Hematopoietic multipotent progenitor cell treated with erythropoietin and hydrocortisone succinate and interleukin-3 and kit ligand, for 4 days (in vitro differentiated cells): ENCODE measurements around the gene AP5S1.
"Not testable (repeated sequence)": the region's sequence is repeated elsewhere in the genome, so short reads cannot be mapped to it uniquely, and the experiment has no call there.

Experiments
- DNase-seq: peaks from one replicate; pipeline ENCODE4 v3.0.0-alpha.2; 2015

The AP5S1 gene

DNA sequence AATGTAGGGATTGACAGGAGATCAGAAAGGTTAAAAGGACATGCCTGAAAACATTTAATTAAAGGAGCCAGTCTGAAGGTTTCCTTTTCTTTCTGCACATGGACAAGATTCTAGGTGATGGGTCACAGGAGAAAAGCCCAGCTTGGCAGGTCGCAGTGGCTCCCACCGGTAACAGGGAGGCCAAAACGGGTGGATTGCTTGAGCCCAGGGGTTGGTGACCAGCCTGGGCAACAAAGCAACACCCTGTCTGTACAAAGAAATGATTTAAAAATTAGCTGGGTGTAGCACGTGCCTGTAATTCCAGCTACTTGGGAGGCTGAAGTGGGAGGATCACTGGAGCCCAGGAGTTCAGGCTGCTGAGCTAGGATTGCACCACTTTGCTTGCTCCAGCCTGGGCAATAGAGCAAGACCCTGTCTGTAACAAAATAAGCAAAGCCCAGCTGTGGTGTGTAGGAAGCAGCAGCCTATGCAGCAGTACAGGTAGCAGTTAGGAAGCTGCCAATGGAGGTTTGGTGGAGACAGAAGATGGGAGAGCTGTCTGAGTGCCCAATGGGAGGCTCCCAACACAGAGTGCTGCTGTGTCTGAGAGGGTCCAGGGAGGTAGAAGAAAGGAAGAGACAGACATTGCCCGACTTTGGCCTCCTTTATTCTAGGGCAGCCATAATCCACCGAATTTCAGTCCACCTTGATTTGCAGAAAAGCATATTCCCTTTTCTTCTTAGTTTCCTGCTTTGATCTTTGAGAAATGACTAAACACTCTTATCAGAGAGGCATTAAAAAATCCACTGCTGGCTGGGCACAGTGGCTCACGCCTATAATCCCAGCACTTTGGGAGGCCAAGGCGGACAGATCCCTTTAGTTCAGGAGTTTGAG, 7.1 kb upstream of the AP5S1 start:
- no peak for DNase-seq

DNA sequence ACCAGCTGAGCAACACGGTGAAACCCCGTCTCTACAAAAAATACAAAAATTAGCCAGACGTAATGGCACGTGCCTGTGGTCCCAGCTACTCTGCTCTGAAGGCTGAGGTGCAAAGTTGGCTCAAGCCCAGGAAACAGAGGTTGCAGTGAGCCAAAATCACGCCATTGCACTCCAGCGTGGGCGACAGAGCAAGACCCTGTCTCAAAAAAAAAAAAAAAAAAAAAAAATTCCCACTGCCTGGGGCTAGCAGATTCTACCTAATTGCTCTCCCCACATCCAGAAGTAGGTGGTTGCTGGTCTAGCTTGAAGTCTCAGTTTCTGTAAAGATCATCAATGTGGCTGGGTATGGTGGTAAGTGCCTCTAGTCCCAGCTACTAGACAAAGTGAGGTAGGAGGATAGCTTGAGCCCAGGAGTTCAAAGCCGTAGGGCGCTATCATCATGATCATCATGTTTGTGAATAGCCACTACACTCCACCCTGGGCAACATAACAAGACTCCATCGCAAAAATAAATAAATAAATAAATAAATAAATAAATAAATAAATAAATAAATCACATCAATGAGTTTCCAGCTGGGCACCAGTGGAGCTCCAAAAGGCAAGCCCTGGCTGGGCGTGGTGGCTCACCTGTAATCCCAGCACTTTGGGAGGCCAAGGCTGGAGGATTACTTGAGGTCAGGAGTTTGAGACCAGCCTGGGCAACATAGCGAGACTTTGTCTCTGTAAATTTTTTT, 6.3 kb upstream of the AP5S1 start:
- DNase-seq, result no peak

- DNase-seq, result no peak
Measured at GRCh38 chr20:3814928-3815495, 5.3 kb upstream of the AP5S1 start.

DNA sequence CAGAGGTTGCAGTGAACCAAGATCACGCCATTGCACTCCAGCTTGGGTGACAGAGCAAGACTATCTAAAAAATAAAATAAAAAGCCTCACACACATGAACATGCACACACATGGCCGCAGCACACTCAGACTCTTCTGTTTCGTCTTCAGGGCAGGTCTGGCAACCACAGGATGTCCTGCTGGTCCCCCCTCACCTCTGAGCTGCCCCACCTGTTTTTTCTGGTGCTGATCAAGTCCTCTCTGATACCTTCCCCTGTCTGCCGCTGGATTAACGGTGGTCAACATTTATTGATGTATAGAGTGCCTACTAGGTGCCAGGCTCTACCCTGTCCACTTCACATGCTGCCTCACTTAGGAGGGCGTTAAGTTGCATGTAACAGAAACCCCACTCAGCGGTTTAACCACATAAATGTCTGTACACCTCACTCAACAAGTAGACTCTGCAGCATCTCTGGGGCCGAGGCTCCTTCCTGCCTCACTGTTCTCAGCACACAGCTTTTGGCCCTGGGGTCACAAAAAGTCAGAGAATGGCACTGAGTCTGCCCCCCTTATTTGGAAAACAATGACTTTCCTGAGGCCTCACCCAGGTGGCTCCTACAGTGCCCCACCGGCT, 4.5 kb upstream of the AP5S1 start:
- DNase-seq, result no peak

GRCh38 chr20:3818155-3819151, 1.9 kb upstream of the AP5S1 start:
- DNase-seq, result peak; percentile 86

DNA sequence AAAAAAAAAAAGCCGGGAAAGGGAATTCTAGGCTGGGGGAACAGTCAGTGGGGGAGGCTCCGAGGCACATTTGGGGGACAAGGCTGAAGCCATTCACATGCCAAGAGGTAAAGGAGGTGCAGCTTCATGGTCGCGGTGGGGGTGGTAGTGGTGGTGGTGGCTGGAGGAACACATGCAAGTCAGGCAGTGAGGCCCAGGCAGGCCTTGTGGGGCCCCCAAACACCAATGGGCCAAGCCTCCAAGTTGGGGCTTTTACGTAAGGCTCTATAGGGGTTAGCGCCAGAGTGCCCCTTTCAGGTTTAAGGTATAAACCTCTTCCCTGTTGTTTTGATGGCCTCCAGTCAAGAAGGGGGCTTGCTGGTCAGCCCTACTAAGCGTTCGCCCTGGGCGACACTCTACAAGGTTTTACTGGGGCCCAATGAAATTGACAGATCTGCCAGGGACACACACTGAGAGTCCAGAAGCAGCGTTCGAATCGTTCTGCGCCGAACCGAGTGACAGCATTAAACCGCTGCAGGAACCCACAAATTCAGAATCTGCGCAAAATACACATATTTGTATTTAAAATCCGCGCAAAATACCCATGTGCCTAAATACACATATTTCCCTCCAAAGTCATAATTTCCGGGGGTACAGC, 818 bp upstream of the AP5S1 start:
- peak; percentile 51 for DNase-seq

- no peak for DNase-seq
Measured at GRCh38 chr20:3820901-3821727, 767 bp downstream of the AP5S1 start.

GRCh38 chr20:3821996-3822395, 1.6 kb downstream of the AP5S1 start:
- DNase-seq, result no peak

DNA sequence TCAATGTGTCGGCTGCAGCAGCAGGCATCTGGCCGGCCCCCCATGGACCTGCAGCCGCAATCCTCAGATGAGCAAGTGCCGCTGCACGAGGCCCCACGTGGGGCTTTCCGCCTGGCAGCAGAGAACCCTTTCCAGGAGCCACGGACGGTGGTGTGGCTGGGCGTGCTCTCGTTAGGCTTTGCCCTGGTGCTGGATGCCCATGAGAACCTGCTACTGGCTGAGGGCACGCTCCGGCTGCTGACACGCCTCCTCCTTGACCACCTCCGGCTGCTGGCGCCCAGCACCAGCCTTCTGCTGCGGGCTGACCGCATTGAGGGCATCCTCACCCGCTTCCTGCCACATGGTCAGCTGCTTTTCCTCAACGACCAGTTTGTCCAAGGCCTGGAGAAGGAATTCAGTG, 3.5 kb downstream of the AP5S1 start:
- no peak for DNase-seq

DNA sequence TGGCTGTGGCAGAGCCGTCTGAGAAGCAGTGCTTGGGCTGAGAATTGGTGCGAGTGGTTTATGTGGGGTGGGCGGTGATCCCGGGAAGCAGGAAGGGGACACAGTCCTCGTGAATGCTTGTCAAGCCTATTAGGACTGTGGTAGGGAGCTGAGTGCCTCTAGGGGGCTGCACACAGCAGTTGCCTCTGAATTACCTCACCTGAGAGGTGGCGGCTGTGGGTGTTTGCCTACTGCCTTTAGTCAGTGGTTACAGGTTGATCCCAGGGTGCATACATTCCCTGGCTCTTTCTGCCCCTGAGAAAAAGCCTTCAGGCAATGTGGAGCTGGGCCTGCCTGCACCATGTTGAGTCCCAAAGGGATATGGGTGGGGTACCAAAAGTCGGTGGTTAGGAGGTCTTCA, 5.2 kb downstream of the AP5S1 start:
- no peak for DNase-seq

- DNase-seq, result no peak
Measured at GRCh38 chr20:3826420-3826819, 6.1 kb downstream of the AP5S1 start.

DNA sequence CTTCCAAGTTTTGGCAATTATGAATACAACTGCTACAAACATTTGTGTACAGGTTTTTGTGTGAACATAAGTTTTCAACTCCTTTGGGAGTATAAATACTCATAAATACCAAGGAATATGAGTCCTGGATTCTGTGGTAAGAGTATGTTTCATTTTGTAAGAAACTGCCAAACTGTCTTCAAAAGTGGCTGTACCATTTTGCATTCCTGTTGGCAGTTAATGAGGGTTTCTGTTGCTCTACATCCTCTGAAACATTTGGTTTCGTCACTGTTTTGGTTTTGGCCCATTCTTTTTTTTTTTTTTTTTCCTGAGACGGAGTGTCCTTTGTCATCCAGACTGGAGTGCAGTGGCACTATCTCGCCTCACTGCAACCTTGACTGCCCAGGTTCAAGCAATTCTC, 8.5 kb downstream of the AP5S1 start:
- no peak for DNase-seq

- DNase-seq, result not testable (repeated sequence)
Measured at GRCh38 chr20:3829891-3830290, 9.5 kb downstream of the AP5S1 start.

DNA sequence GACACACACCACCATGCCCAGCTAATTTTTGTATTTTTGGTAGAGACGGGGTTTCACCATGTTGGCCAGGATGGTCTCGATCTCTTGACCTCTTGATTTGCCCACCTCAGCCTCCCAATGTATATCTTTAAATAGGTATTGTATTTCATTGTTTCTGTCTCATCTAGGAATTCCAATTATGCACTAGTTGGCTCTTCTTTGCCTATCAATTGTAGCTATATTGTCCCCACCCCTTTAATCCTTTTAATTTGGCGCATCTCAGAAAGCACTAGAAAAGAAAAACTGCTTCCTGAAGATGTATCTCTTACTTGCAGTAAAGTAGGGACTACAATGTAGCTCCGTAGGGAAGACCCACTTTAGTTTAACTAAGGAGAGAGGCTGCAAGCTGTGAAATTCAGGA, 15.8 kb downstream of the AP5S1 start:
- DNase-seq, result no peak

- DNase-seq, result peak; percentile 95
Measured at GRCh38 chr20:3839328-3839727, 19.0 kb downstream of the AP5S1 start.

- DNase-seq, result not testable (repeated sequence)
Measured at GRCh38 chr20:3840201-3840600, 19.9 kb downstream of the AP5S1 start.

DNA sequence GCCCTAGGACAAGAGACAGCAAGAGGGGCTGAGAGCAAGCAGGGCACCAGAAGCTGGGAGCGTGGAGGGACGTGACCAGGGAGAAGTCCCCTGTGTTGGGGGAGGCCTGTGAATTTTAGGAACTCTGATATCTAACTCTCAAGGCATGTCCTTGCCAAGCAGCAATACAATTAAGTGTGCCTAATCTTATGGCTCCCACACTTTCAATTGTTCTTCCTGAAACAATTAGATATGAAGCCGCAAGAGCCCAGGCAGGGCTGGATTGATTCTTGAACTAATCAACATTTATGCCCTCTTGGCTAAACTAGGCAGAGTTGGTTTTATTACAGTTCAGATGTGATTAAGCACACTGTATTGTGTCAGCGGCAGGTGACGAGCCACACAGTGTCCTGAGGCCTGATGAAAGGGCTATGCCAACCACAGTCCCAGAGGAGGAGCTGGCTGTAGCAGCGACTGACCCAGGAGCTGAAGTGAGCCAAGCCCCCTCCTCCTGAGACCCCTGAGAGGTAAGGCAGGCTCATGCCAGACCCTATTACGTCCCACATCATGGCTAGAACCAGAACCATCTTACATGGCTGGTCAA, 22.1 kb downstream of the AP5S1 start:
- DNase-seq, result peak; percentile 96

GRCh38 chr20:3843490-3843889, 23.1 kb downstream of the AP5S1 start:
- DNase-seq, result peak; percentile 75

- not testable (repeated sequence) for DNase-seq
Measured at GRCh38 chr20:3843990-3844619, 23.8 kb downstream of the AP5S1 start.

GRCh38 chr20:3846378-3846739, 26.0 kb downstream of the AP5S1 start:
- no peak for DNase-seq
